IMR-90 (cell line): ENCODE measurements around the gene RAB20. TPM values are rescaled to one million over a fixed set of nuclear protein-coding genes. Genes with fewer than 3 reads are reported as not detected.

Source experiments
- CEBPB ChIP-seq: IDR thresholded peaks from 2 replicates; pipeline ENCODE4 v1.6.1; 2012; ENCODE audit warnings: low read depth, low read length, improper control_type of control experiment
- POLR2A ChIP-seq: IDR thresholded peaks from 2 replicates; pipeline ENCODE4 v1.6.1; 2012; ENCODE audit warnings: mild to moderate bottlenecking, low read depth, low read length
- polyA plus RNA-seq, 3 experiments: library from polyadenylated mRNA; depleted of rRNA; stranded (reverse); fragments of >200 nt; gene quantifications; 2 replicates each; pipeline ENCODE4 v1.2.3, GENCODE V29; 2012; ENCODE audit warnings: low replicate concordance in 1 of 3
- total RNA-seq: library from RNA; depleted of rRNA; stranded (reverse); fragments of >200 nt; gene quantifications from 2 replicates; pipeline ENCODE4 v1.2.3, GENCODE V29; 2012
- TF ChIP-seq, protein P1 (sequence below): fragments of 150-350 bp; IDR thresholded peaks from 2 replicates; pipeline ENCODE4 v1.6.1; 2016; ENCODE audit warnings: low read depth, mild to moderate bottlenecking, low read length, moderate library complexity, borderline replicate concordance

RAB20 gene
- total and polyA plus RNA-seq, 2 of the 4 experiments (the other 2 are of a cell fraction), result 3.8 to 5.1 TPM

DNA sequence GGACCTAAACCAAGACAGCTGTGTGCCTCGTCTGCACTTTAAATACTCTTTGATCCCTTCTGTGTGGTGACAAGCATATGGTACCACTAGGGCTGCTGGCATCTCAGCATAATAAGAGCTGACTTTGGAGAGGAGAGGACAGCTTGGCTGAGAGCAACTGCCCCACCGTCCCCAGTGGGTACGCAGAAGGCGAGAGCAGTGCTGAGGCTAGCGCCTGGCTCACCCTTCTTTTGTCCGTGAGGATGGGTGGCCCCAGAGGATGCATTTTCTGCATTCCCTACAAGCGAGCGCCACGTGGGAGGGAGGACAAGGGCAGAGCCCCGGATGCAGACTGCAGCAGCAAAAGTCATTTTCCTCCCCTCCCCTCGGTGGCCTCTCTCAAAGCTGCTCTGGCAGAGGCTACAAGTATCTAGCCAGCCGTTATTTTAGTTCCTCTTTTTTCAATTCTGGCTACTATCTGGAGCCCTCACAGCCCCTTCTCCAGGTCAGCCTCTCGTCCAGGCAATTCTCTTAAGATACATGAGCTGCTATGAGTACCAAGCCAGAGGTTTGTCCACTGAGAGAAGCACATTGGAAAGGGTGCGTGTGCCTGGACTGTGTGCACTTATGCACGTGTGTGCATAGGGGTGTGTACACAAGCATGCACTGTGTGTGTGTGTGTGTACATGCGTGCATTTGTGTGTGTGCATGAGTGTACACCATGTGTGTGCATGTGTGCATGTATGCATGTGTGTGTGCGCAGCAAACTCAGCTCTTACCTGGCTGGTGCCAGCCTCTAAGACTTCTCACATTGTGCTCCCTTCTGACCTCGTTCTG is 51.3 kb downstream of the RAB20 start (continued):
- TF ChIP-seq, protein P1, sequence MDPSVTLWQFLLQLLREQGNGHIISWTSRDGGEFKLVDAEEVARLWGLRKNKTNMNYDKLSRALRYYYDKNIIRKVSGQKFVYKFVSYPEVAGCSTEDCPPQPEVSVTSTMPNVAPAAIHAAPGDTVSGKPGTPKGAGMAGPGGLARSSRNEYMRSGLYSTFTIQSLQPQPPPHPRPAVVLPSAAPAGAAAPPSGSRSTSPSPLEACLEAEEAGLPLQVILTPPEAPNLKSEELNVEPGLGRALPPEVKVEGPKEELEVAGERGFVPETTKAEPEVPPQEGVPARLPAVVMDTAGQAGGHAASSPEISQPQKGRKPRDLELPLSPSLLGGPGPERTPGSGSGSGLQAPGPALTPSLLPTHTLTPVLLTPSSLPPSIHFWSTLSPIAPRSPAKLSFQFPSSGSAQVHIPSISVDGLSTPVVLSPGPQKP, result no peak
- TF ChIP-seq POLR2A (no peak), CEBPB (no peak)
